NCI-H82 treated with DMSO at 0.1 percent for 48 hours (cell line): ENCODE measurements around the gene PLEKHN1.

ENCODE experiments used
- DNase-seq: peaks from one replicate; lab custom pipeline; 2025; ENCODE audit not compliant: unreplicated experiment; lab: John Stamatoyannopoulos, UW

Gene PLEKHN1

DNA sequence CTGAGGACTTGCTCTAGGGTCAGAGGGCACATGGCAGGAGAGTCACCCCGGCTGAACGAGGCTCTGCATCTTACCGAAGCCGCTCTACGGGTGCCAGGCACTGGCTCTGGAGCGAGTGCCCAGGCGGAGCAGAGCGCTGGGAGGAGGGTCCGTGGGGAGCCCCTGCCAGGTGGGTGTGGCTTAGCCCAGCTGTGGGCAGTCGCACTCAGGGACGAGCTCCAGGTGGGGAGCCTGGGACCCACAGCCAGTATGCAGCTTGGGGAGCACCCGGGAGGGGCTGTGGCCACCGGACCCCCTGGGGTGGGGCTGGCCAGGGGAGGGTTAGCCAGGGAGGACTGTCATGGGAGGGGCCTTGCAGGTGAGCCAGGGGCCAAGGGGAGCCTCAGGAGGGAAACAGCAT, 57.4 kb downstream of the PLEKHN1 start:
- DNase-seq = no peak

DNA sequence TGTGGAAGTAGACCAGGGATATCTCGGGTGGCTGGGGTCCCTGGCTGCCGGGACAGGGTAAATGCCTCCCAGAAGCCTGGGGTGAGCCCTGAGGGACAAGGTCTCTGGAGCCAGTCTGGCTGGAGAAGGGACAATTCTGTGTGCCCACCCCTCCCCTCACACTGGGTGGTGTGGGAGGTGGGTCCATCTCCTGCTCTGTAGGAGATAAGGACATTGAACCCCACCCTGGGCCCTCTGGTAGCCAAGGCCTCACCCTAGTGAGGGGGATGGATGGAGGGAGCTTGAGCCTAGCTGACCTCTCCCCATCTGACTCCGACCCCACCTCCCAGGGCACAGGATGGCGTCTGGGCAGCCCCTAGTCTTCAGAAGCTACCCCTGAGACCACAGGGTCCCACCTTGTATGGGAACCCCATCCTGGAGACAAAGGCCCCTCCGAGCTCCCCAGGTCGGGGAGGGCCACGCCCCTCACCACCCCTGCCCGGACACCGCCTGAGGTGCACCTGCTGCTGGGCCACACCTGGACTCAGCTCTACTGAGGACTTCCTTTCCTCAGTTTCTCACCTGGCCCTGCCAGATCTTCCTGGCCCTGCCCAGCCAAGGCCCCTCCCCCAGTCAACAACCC, 58.0 kb downstream of the PLEKHN1 start:
- no peak for DNase-seq

DNA sequence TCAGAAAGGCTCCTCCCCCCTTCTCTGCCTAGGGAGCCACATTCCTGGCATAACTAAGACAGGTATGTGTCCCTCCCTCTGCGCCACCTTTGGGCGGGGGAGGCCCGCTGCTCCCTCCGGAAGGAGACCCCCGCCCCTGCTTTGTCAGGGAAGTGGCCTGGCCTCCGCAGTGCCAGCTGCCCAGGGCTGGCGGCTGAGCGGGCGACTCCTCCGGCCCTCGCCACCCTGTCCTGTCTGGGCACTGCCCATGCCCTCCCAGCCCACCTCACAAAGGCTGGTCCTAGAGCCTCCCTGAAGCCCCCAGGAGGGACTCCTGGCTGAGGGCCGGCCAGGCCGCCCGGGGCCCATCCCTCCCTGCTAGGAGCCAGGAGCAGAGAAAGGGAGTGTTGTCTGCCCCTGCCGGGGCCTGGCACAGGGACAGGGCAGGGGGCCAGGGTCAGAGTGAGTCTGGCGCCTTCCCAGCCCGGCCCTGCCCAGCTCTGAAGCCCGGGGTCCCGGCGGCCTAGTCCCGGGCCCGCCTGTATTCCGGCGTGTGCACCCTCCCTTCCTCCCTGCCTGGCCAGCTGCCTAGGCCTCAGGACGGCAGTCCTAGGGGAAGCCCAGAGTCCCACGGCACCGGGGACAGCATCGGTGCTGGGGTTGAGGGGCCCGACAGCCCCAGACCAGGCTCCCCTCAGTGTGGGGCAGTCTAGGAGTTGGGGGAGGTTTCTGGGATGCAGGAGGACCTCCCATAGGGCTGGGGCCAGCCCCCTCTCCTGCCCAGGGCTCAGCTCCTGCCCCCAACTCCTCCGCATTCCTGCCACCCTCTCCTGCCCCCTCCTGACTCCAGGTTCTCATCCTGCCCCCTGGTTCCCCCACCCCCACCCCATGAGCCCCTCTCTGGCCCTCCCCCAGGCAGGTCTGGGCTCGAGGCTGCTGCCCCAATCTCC, 58.8 kb downstream of the PLEKHN1 start:
- DNase-seq = no peak
